Fibroblast of skin of right biceps (primary cell): ENCODE measurements around the gene ULK4.
"Not testable (repeated sequence)": the region's sequence is repeated elsewhere in the genome, so short reads cannot be mapped to it uniquely, and the experiment has no call there.

ENCODE experiments used
- DNase-seq: peaks from one replicate; pipeline ENCODE4 v3.0.0-alpha.2; 2013

The ULK4 gene

DNA sequence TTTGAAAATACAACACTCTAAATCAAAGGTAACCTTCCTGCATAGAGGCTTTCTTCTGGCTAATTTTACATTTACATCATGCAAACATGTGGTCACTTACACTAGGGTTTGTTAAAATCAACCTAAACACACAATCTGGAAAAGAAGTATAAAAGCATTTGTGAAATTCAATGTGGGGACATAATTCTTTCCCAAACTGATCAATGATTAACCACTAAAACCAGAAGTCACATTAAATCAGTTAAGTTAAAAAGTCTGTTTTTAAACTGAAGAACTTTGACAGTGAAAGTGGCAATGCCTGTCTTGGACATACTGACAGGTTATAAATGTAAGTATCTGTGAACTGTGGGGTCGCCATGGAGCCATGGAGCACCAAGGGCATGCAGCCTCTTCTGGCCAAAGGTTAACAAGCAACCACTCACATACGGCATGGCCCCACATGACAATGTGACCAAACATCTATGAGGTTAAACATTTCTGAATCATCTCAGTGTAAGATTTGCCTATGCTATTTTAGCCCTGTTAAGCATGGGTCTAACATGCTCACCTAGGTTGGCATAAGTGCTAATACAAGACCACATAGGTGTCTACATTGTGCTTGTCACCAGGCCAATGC, 484.4 kb downstream of the ULK4 start:
- DNase-seq = no peak

DNA sequence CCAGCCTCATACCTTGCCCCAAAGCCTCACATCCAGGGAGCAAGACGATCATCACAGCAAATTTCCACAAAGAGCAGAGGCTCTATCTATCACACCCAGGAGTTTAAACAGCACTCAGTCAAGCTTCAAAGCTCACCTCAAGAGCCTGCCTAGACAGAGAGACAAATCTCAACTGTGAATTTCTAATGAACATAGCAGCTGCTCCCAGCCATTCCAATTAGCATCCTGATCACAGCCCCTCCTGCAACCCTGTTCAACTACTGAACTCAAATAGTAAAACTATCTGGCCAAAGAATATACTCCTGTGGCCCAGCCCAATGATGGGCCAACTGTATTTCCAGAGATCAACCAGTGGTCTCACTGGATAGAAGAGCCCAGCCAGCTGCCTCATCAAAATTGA, 492.8 kb downstream of the ULK4 start:
- DNase-seq = no peak

DNA sequence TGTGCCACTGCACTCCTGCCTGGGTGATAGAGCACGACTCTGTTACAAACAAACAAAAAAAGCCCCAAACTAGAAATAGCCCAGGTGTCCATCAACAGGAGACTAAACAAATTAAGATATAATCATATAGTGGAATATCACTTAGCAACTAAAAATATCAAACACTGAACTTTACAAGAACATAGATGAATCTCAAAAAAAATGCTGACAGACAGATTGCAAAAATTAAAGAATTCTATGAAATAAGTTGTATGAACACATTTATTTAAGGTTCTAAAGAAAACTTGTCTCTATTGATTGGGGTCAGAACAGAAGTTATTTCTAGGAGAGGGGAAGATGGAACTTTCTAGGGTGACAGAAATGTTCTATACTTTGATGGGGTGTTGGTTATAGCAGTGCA, 494.4 kb downstream of the ULK4 start:
- no peak for DNase-seq

- no peak for DNase-seq
Observed at GRCh38 chr3:41464858-41465257, 497.0 kb downstream of the ULK4 start.

DNA sequence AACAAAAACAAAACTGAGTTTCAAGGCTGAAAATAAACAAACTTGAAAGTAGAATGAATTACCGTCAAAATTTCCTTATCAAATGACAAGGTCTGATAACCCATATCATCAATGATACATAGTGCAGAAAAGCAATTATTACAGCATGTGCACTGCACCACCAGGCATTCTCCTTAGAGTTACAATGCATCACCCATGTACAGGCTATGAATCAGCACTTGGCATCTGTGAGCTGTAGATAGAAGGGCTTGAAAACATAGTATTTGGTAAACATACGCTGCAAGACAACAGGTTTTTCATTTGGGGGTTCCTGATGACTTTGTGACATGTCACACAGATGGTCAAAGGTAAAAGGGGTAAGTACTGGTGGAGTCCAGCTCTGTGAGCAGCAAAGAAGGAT, 497.5 kb downstream of the ULK4 start:
- DNase-seq = no peak

DNA sequence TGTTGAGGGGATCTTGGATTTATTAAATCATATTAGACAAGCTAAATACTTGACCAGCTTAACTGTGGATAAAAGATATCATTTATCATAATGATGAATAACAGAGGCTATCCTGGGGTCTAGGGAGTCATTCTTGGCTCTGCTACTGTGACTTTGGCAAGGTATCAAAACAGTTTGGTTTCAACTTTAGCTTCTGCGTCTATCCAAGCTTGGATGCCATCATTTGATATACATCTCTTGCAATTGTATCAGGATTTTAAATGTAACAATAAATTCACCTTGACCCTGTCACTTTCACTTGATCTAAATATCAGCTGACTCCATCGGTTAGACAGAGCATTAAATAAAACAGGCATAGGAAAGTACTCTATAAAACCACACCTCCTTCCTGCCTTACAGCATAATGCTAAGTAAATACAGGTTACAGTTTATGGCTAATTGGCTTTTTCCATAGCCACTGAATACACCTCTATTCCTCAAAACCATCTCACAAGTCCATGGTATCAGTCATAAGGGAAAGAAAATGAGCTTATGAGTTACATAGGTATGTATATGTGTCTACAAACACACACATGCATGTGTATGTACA, 499.7 kb downstream of the ULK4 start:
- no peak for DNase-seq

- DNase-seq = no peak
Observed at GRCh38 chr3:41460736-41461135, 501.2 kb downstream of the ULK4 start.

DNA sequence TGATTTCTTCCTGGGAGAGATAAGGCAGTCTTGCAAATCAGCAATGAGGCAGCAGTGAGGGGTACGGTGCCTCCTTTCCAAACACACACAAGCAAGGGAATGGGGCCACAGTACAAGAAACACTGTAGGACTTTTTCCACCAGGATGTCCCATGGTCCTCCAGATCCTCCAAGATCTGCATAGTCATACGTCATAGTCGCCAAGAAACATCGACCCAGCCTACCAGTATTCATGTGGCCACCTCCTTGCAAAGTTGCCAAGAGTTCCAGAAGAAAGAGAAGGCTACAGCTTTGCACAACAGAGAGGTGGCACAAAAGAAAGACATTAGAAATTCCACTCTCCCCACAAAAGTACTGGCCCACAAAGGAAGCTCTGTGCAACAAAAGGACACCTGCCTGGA, 504.7 kb downstream of the ULK4 start:
- DNase-seq = no peak

- no peak for DNase-seq
Observed at GRCh38 chr3:41456162-41456561, 505.7 kb downstream of the ULK4 start.

GRCh38 chr3:41453618-41454017, 508.3 kb downstream of the ULK4 start:
- not testable (repeated sequence) for DNase-seq

GRCh38 chr3:41450416-41451231, 511.3 kb downstream of the ULK4 start:
- DNase-seq = no peak

DNA sequence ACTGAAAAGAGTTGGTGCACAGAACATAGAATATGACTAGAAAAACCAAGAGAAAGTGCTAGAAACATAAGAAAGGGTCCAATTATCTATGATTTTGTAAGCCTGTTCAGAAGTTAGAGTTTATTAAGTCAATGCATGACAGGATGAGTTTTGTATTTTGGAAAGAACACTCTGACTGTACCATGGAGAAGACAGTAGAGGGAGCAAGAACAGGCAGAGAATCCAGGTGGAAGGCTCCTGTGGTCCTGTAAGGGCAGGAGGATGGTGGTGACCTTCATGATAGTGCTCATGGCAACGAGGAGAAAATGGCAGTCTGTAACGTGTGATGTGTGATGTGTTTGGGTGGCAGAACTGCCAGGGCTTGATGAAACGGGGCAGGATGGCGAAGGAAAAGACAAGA, 513.5 kb downstream of the ULK4 start:
- DNase-seq = no peak

DNA sequence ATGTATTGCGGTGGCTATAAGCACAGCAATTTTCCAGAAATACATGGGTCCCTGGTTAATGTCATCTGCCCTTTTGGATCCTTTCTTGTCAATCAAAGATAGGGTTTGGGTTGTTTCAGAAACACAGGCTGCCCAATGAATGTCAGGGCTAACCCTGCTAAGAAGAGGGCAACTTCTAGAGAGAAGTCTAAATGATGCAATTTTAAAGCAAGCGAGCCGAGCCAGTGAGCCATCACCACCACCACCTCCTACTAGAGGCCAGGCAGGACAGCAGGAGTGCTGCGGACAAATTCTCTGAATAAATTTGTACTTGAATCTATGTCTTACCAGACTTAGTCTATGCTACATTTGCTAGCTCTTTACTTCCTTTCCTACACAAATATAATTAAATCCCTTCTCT, 514.2 kb downstream of the ULK4 start:
- DNase-seq = no peak

DNA sequence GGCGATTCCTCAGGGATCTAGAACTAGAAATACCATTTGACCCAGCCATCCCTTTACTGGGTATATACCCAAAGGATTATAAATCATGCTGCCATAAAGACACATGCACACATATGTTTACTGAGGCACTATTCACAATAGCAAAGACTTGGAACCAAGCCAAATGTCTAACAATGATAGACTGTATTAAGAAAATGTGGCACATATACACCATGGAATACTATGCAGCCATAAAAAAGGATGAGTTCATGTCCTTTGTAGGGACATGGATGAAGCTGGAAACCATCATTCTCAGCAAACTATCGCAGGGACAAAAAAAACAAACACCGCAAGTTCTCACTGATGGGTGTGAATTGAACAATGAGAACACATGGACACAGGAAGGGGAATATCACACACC, 515.6 kb downstream of the ULK4 start:
- not testable (repeated sequence) for DNase-seq

- no peak for DNase-seq
Observed at GRCh38 chr3:41441568-41441967, 520.3 kb downstream of the ULK4 start.

- no peak for DNase-seq
Observed at GRCh38 chr3:41441139-41441538, 520.8 kb downstream of the ULK4 start.

- no peak for DNase-seq
Observed at GRCh38 chr3:41436983-41437382, 524.9 kb downstream of the ULK4 start.

- DNase-seq = peak; percentile 30
Observed at GRCh38 chr3:41434781-41435180, 527.1 kb downstream of the ULK4 start.

DNA sequence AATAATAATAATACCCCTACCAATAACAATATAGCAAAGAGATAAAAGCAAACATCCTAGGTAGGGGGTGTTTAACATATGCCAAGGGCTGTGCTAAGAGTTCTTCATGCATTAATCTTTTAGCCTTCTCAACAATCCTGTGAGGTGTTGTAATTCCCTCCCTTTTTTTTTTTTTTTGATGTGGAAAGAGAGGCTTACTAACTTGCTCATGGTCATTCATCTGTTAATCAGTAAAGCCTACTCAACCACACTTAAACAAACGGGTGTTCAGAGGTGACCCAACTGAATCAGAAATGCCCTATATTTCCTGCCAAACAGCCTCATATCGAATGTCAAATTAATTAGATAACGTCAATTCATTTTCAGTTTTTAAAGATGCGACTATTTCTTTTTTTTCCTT, 530.5 kb downstream of the ULK4 start:
- DNase-seq = no peak

DNA sequence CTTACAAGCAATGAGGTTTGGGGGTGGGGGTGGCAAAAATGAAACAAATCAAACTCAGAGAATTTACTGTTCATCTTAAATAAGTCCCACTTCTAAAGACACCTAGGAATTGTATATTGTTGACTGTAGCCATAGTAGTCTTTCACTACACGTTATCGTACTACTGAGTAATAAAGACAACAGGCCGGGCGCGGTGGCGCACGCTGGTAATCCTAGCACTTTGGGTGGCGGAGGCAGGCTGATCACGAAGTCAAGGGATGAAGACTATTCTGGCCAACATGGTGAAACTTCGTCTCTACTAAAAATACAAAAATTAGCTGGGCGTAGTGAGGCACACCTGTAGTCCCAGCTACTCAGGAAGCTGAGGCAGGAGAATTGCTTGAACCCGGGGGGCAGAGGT, 531.0 kb downstream of the ULK4 start:
- no peak for DNase-seq

DNA sequence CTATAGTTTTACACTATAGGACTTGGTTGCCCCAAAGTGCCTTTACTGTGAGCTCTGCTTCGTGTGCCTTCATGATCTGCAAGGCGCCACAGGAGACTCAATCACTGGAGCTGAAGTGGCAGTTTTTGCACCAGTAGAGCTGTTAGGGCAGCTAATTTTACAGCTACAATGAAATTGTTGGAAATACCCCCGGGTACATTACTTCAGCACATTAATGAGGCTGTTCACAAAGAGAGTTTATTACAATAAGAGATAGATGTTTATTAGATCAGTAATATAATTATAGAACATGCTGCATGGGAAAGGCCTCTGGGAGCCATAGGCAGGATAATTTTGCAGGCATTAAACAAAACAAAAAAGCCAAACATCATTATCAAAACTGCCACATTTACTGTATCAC, 531.5 kb downstream of the ULK4 start:
- no peak for DNase-seq

DNA sequence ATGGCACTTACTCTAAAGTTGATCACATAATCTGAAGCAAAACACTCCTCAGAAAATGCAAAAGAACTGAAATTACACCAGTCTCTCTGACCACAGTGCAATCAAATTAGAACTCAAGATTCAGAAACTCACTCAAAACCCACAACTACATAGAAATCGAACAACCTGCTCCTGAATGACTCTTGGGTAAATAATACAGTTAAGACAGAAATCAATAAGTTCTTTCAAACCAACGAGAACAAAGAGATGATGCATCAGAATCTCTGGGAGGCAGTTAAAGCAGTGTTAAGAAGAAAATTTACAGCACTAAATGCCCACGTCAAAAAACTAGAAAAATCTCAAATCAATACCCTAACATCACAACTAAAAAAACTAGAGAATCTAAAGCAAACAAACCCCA, 535.4 kb downstream of the ULK4 start:
- DNase-seq = no peak

GRCh38 chr3:41424543-41425300, 537.2 kb downstream of the ULK4 start:
- DNase-seq = no peak

DNA sequence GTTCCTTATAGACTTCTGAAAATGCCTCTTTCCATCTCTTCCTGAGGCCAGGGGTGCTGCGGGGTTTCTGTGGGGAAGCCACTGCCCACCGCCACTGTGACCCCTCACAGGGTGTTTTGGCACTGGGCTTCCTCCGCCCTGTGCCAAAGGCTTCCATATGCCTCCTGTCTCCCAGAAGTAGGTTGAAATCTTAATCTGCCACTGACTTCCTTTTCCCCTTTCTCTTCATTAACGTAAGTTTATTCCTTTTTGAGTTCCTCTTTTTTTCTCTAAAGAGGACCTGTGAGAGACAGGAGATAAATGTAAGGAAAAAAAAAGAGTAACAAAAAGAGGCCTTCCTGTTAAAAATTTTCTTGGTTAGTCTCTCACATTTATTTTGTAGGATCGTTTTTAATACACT, 542.1 kb downstream of the ULK4 start:
- no peak for DNase-seq
